GM18520 (cell line): ENCODE measurements around the gene USH1G.
"Not testable (repeated sequence)": the region's sequence is repeated elsewhere in the genome, so short reads cannot be mapped to it uniquely, and the experiment has no call there.

Experiments
- ATAC-seq: cut with Tn5 transposase; IDR thresholded peaks from one replicate; pipeline ENCODE4 v1.9.1; 2021; ENCODE audit not compliant: unreplicated experiment

USH1G gene

DNA sequence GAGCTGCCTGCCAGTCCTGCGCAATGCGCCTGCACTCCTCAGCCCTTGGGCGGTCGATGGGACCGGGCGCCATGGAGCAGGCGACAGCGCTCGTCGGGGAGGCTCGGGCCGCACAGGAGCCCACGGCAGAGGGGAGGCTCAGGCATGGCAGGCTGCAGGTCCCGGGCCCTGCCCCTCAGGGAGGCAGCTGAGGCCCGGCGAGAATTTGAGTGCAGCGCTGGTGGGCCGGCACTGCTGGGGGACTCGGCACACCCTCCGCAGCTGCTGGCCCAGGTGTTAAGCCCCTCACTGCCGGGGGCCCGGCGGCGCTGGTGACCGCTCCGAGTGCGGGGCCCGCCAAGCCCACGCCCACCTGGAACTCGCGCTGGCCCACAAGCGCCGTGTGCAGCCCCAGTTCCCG lies 16.0 kb downstream of the USH1G start:
- no peak for ATAC-seq

DNA sequence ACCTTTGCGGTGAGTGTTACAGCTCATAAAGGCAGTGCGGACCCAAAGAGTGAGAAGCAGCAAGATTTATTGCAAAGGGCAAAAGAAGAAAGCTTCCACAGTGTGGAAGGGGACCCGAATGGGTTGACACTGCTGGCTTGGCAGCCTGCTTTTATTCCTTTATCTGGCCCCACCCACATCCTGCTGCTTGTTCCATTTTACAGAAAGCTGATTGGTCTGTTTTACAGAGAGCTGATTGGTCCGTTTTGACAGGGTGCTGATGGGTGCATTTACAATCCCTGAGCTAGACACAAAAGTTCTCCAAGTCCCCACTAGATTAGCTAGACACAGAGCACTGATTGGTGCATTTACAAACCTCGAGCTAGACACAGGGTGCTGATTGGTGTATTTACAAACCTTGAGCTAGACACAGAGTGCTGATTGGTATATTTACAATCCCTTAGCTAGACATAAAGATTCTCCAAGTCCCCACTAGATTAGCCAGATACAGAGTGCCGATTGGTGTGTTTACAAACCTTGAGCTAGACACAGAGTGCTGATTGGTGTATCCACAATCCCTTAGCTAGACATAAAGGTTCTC lies 16.8 kb downstream of the USH1G start:
- not testable (repeated sequence) for ATAC-seq

DNA sequence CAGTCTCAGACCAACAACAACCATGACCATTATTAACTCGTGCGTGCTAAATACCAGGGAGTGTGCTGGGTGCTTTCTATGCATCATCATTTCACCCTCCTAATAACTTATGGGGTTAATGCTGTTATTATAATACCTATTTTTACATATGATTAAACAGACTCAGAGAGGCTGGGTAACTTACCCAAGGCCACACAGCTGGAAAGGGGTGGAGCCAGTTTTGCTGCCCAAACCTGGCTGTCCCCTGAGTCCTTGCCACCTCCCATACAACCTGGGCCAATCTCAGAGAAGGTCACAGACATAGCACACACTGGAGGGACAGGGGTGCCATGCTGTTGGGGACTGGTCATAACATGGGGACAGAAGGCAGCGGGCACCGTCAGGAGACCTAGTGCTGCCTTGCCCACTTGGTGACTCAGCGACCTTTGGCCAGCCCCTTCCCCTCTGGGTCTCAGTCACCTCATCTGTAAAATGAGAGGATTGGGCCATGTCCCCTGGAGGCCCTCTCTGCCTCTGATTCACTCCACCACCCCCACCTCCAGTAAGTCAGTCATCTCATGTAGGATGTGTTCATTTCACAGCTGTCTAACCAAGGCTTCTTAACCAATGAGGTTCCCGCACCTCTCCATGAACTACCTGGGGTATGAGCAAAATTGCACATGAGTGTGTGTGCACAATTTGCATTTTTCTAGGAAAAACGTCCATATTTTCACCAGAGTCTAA lies 18.2 kb downstream of the USH1G start:
- ATAC-seq = no peak

DNA sequence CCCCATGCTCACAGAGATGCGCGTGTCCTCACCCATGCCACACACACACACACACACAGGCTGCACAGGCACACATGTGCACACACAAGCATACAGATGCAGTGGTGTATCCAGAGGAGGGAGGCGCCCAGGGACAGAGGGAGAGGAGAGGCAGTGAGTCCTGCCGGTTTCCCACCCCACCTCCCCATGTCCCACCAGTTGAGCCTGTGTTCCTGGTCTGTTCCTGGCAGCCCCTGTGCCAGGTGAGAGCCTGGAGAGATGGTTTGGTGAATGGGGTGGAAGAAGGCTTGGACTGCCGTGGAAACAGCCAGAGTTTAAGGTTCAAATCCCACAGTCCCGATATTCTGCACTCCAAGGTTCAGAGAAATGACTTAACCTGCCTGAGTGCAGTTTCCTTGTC lies 19.4 kb downstream of the USH1G start:
- ATAC-seq = no peak

DNA sequence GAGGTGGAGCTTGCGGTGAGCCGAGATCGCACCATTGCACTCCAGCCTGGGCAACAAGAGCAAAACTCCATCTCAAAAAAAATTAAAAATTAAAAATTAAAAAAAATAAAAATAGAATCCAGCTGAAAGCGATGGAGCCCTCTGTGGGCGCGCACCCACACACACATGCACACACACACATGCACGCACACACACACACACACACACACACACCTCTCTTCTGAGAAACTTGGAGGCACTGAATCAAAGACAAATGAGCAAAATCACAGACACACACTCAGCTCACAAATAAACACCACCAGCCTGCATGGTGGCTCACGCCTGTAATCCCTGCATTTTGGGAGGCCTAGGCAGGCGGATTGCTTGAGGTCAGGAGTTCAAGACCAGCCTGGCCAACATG lies 20.0 kb downstream of the USH1G start:
- ATAC-seq = no peak

DNA sequence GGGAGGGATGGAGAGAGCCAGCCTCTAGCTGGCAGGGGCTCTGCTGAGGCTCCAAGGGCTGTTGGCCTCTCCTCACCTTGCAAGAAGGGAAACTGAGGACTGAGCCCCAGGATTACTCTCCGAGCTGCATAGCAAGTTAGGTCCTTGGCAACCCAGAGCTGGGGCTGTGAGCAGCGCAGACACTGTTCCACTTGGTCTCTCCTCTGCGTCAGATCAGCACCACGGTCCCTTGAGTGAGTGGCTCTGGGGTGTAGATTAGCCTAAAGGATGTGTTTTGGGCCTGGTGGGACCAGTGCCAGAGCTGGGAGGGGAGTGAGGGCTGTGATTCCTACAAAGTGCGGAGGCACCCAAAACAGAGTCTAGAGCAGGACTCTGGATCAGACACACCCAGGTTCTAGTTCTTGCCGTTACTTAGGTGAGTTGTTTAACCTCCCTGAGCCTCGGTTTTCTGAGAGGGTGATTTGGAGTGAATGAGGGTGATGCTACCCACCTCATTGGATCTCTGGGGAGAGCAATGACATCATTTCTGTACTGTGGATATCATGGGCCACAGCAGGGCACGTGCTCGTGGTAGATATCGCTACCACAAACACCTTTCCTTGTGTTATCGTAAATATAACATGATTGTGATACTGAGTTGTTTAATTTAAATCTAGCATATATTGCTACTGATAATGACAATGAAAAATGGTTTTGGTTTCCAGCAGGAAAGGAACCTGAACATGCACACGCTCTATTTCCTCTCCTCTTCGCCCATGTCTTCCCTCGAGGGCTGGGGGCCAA lies 21.5 kb downstream of the USH1G start:
- no peak for ATAC-seq

DNA sequence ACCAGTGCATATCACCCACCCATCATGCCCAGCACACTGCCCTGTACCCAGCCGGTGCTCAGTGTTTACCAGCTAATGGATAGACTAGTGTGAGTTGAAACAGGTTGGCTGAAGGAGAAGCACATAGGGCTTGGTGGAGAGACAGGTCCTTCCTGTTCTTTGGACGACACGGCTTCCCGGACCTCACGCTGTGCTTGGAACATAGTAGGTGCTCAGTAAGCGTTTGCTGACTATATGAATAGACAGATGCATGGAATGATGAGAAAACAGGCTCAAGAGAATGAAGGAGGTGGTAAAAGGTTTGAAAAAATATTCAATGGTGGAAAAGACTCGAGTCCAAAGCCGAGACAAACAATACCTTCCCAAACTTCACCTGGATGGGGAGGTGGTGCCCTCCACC lies 22.8 kb downstream of the USH1G start:
- ATAC-seq = no peak

DNA sequence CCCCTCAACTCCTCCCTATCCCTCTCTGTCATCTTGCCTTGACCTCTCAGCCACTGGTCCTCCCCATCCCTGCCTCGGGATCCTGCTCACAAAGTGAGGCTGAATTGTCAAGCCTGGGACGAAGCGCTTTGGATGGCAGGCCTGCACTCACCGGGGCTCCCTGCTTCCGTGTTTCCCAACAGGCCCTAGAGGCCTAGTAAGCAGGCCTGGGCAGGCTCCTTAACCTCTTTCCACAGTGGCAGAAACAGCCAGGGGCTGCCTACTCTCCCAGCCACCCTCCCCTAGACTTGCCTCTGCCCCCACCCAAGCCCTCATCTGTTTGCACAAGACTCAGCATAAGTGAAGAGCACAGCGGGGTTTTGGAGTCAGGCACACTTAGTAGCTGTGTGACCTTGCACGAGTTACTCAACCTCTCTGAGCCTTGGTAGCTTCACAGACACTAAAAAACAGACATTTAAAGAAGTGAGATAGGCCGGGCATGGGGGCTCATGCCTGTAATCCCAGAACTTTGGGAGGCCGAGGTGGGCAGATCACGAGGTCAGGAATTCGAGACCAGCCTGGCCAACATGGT lies 24.6 kb downstream of the USH1G start:
- no peak for ATAC-seq

DNA sequence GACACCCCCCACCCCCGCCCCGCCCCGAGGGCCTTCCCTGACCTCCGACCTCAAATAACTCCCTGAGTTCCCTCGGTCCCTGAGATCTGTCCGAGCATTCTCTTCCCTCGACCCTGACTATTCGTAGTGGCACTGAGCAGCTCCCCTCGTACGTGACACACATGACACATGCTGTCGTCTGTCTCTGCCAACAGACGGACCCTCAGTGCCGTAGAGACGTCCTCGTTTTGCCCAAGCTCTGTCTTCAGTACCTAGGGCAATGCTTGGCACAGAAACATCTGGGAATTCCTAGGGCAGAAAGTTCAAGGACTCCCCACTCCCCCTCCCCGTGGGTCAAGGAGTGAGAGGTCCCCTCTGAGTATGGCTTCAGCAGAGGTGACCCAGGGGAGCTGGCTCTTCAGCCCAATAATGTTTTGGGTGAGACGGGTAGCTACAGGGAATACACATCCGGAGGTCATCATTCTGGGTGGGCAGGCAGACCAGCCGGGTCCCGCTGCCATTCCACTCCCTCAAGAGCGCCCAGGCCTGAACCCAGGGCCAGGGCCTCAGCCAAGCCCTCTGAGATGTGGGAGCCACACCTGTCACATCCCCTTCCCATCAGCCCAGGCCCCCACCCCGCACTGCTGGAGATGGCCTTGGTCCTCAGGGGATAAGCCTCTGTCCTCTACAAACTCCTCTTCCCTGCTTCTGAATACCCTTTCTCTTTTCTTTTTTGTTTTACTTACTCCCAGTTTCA lies 29.0 kb downstream of the USH1G start:
- no peak for ATAC-seq

DNA sequence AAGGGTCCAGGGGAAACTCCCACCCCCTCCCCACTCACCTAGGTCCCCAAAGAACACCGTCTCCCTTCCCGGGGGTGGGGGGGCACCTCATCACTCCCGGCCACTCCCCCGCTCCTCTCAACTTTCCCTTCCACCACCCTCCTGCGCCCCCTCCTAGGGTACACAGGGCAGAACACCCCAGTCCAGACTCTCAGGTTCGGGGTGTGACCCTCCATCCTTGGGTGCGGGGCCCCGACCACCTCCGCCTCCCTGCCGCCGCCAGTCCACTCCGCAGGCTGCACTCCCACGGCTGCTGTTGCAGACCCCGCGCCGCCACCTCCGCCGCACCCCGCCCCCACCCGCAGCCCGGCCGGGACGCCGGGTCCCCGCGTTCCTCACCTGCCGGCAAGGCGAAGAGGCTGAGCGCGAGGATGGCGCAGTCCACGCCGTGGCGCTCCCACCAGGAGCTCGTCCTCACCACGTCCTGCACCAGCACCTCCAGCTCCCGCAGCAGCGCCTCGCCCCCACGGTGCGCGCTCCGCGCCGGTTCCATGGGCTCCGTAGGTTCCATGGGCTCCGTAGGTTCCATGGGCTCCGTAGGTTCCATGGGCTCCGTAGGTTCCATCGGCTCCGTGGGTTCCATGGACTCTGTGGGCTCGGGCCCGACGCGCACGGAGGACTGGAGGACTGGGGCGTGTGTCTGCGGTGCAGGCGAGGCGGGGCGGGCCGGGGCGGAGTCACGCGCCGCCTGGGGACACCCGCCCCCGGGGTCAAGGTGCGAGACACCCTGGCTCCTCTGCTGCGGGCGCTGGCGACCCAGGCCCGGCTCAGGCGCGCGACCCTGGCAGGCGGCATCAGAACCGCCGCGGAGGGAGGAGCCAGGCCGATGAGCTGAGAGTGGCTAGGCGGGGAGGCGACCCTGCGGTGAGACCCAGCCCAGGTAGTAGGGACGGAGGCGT lies 29.8 kb downstream of the USH1G start, which contains the start of gene FADS6:
Gene FADS6, minus strand, starts transcription at position 660 of the 938 bp plus-strand sequence. Its CDS starts 38 bp downstream, at position 622.
- no peak for ATAC-seq

DNA sequence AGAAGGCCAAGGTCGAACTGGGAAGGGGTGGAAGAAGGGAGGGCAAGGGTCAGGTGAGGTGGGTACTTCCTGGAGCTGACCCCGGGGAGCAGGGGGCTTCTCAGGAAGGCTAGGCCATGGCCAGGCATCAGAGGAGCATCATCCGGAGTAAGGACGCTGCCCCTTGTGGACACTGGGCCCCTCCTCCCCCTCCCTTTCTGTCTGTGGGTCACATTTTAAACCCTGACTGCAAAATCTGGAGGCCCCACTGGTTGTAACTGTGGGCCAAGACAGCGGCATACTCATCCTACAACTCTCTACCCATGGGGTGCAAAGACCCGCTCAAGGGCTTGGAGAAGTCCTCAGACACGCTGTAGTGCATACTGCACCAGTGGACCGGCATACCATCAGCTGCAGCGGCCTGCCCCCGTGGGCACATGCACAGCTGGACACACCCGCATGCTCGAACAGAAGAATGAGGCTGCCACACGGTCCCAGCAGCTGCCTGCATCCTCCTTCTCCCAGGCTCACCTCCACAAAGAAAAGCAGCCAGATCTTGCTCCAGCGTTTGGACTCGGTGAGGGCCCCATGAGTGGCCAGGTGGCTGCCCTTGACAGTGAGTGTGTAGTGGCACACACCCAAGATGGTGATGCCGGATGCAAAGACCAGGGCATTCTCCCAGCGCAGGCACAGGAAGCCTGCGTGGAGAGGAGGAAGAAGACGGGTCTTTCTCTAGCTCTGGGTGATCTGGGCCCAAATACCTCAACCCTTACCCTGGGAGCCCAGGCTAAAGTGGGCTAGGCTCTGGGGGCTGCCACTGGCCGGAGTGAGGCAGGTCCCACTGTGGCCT lies 30.8 kb downstream of the USH1G start:
- no peak for ATAC-seq

DNA sequence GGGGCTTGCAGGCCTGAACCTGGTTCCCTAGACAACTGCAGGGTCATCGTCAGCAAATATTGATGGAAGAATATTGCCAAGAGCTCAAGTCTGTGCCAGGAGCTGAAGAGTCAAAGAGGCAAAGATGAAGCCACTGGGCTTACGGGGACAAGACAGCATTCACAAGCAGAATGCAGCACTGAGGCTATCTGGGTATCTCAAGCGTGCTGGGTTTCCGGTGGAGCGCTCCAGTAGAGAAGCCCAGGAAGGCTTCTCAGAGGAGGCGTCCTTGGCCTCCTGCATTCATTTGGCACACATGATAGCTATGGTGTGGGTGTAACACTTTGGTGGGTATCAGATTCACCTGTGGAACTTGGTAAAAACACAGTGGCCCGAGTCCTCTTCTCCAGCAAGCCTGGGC lies 32.5 kb downstream of the USH1G start:
- ATAC-seq = no peak

DNA sequence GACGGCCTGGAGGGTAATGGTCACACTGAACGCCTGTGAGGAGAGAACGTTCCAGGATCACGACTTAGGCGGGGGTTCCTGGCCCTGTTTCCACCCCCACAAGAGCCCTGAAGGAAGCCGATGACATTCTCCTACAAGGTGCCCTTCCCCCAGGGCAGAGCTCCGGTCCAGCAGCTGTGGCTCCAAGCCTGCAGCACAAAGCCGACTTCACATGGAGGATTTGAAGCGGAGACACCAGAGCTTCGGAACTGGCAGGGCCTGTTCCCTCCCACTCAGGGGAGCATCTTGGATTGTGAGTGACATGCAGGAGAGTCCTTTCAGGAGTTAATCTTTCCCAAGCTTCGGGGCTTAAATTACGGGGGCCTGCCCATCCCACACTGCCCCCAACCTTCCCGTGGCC lies 34.6 kb downstream of the USH1G start:
- ATAC-seq = no peak

DNA sequence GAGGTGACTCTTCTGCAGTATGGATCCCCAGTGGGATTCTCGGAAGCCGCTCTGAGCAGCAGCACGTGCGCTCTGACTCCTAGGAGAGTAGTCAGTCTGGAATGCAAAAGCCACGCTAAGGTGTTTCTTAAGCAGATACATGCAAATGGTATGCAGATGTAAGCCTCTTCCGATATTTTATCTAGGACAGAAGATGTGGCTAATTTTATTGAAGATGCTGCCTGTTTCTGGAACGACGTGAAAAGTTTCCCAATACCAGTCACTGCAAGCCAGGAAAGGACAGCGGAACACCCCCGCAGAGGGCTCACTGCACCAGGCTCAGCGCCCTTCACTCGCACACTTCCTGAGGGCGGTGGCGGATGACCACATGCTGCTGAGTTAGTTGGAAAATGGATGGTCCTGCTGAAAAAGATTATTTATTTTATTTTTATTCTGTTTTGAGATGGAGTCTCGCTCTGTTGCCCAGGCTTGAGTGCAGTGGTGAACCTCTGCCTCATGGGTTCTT lies 39.8 kb downstream of the USH1G start:
- no peak for ATAC-seq

DNA sequence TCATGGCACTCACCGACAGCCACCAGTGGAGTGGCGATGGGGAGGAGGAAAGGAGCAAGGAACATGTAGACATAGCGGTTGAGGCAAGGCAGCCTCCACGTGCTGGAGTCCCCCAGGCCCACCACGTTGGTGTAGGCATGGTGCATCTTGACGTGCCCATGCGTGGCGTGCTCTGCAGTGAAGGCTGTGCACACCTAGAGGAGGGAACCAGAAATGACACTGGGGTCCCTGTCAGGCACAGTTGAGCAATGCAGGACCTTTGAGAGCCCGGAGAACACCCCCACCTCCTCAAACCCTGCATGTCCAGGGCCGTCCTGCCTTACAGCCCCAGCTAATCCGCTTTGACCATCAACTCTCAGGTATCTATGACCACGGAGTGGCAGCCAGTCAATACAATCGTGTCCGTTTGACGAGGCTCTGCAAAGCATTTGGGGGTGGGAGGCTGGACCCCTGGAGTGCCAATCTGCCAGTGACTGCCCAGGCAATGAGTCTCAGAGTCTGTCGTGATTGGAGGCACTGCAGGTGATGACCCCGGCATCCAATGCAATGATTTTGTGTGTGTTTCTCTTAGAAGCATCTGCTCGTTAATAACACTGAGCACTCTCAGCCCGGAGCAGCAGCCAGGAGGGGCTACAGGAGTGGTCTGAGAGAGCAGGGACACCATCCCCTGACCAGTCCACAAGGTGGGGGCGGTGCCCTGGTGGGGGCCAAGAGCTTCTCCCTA lies 40.4 kb downstream of the USH1G start:
- no peak for ATAC-seq

DNA sequence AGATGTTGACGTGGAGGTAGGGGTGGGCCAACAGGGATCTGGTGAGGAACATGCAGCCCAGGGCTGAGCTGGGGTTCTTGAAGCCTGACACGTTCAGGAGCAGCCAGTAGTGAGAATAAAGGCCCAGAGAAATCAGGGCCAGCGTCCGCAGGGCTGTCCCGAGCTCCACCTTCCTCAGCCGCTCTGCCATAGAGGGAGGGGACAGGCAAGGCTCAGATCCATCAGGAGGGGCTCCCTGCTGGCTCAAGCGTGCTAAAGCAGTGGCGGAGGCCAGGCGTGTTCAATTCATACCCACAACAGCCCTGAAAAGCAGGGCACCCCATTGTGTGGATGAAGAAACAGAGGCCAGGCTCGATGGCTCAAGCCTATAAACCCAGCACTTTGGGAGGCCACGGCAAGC lies 42.0 kb downstream of the USH1G start:
- ATAC-seq = no peak

DNA sequence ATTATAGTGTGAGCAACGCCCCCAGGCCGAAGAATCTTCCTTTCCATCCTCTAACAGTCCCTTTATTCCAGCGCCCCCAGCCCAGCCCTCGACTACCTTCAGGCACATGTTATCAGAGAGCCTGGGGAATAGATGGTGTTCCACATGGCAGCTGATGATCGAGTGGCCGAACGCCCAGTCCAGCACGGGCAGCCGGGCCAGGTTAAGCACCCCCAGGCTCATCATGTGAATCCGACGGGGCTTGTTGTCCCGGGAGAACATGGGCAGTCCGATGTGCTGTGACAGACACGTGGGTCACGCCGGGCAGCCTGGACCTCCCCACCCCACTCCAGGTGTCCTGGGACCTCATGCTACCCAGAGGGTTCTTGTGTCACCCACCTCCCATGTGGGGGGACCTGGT lies 43.7 kb downstream of the USH1G start:
- ATAC-seq = no peak

DNA sequence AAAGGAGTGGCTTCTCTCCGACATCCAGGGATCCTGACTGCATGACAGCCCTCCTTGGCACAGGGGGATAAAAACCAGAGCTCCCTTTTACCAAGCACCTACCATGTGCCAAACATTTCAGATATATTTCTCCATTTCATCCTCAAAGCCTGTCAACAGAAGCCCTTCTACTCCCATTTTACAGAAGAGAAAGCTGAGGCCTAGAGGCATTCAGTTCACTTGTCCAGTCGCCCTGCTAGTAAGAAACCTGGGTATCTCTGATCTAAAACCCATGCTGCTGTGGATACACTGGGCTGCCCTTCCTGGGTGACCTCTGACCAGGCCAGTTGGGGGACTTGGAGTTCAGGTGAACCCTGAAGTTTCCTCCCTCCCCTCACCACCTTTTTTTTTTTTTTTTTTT lies 44.4 kb downstream of the USH1G start:
- no peak for ATAC-seq
